ENCODE data around the gene ZNF837. TPM values are rescaled to one million over a fixed set of nuclear protein-coding genes. Genes with fewer than 3 reads are reported as not detected.

The ZNF837 gene
- total and polyA plus RNA-seq, 2 of the 13 experiments (the other 11 are each of a cell fraction or from before 2014, with no cell fraction given) = 0.29 to 1.3 TPM

DNA sequence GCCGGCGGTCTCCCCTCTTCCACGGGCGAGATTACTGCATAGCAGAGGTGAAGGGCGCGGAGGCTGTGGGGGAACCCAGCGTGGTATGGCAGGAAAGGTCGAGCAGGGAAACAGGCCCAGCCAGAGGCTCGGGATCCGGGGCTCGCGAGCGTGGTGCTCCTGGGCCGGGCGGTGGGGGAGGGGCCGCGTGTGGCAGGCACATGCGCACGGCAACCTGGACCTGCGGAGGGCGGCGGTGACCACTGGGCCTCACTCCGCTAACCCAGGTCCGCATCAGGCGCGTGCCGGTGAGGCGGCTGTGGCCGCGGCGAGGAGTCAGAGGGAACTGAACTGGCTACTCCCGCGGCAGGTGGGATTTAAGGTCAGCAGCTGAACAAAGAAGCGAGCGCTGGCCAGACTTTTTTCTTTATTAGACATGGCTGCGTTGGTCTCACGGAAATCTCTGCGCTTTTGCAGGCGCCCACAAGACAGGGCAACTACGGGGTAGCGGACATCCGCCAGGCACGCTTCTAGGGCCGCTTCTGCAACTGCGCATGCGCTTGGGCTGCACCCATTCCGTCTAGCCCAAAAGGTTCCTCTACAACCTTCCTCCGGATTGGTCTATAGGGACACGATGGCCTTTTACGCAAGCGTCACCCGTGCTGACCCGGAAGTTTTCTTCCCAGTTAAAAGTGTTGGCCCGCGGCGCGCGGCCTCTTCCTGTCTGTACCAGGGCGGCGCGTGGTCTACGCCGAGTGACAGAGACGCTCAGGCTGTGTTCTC, 5.9 kb upstream of the ZNF837 start, which contains the start of gene RPS5 (continued):
- TF ChIP-seq, protein P1, sequence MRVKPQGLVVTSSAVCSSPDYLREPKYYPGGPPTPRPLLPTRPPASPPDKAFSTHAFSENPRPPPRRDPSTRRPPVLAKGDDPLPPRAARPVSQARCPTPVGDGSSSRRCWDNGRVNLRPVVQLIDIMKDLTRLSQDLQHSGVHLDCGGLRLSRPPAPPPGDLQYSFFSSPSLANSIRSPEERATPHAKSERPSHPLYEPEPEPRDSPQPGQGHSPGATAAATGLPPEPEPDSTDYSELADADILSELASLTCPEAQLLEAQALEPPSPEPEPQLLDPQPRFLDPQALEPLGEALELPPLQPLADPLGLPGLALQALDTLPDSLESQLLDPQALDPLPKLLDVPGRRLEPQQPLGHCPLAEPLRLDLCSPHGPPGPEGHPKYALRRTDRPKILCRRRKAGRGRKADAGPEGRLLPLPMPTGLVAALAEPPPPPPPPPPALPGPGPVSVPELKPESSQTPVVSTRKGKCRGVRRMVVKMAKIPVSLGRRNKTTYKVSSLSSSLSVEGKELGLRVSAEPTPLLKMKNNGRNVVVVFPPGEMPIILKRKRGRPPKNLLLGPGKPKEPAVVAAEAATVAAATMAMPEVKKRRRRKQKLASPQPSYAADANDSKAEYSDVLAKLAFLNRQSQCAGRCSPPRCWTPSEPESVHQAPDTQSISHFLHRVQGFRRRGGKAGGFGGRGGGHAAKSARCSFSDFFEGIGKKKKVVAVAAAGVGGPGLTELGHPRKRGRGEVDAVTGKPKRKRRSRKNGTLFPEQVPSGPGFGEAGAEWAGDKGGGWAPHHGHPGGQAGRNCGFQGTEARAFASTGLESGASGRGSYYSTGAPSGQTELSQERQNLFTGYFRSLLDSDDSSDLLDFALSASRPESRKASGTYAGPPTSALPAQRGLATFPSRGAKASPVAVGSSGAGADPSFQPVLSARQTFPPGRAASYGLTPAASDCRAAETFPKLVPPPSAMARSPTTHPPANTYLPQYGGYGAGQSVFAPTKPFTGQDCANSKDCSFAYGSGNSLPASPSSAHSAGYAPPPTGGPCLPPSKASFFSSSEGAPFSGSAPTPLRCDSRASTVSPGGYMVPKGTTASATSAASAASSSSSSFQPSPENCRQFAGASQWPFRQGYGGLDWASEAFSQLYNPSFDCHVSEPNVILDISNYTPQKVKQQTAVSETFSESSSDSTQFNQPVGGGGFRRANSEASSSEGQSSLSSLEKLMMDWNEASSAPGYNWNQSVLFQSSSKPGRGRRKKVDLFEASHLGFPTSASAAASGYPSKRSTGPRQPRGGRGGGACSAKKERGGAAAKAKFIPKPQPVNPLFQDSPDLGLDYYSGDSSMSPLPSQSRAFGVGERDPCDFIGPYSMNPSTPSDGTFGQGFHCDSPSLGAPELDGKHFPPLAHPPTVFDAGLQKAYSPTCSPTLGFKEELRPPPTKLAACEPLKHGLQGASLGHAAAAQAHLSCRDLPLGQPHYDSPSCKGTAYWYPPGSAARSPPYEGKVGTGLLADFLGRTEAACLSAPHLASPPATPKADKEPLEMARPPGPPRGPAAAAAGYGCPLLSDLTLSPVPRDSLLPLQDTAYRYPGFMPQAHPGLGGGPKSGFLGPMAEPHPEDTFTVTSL (CRISPR knock-in tag; IDR thresholded peaks at IDR 0.05; ENCODE audit: borderline replicate concordance) = no peak
- TF ChIP-seq, protein P2, sequence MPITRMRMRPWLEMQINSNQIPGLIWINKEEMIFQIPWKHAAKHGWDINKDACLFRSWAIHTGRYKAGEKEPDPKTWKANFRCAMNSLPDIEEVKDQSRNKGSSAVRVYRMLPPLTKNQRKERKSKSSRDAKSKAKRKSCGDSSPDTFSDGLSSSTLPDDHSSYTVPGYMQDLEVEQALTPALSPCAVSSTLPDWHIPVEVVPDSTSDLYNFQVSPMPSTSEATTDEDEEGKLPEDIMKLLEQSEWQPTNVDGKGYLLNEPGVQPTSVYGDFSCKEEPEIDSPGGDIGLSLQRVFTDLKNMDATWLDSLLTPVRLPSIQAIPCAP (CRISPR knock-in tag; IDR thresholded peaks at IDR 0.05; ENCODE audit: low read depth) = peak; percentile 61; the same call in 1 of the 2 replicates
- TF ChIP-seq STAT5B (CRISPR knock-in tag; IDR thresholded peaks at IDR 0.05) = 0 out of 2 replicates have a peak, but pooled peaks have one; percentile 7
- TF ChIP-seq ZNF710 (CRISPR knock-in tag; IDR thresholded peaks at IDR 0.05; ENCODE audit: borderline replicate concordance) = no peak; the same call in 1 of the 2 replicates
- no peak; the same call in 1 of the 2 replicates for TF ChIP-seq HOMEZ (CRISPR knock-in tag; IDR thresholded peaks at IDR 0.05; ENCODE audit: low read depth)
- TF ChIP-seq ZNF746 (CRISPR knock-in tag; IDR thresholded peaks at IDR 0.05) = peak; percentile 52
- no peak for TF ChIP-seq MTF2 (CRISPR knock-in tag; IDR thresholded peaks at IDR 0.05; ENCODE audit: borderline replicate concordance)
- peak; percentile 69 for TF ChIP-seq FOXC1 (CRISPR knock-in tag; IDR thresholded peaks at IDR 0.05; ENCODE audit: borderline replicate concordance)
- TF ChIP-seq SIX1 (CRISPR knock-in tag; IDR thresholded peaks at IDR 0.05; ENCODE audit: borderline replicate concordance) = 0 out of 2 replicates have a peak, but pooled peaks have one; percentile 3
- TF ChIP-seq ZNF670 (CRISPR knock-in tag; IDR thresholded peaks at IDR 0.05; ENCODE audit: borderline replicate concordance) = no peak
- TF ChIP-seq SUZ12 (IDR thresholded peaks at IDR 0.05; ENCODE audit: low read depth, low read length) = no peak
- TF ChIP-seq ATF4 (CRISPR knock-in tag; IDR thresholded peaks at IDR 0.05) = peak in 1 of 2 experiments; percentile 56; a peak in 1 of 4 replicates
- TF ChIP-seq ZNF703 (CRISPR knock-in tag; IDR thresholded peaks at IDR 0.05; ENCODE audit: borderline replicate concordance) = no peak
- no peak for TF ChIP-seq ZUFSP (CRISPR knock-in tag; IDR thresholded peaks at IDR 0.05; ENCODE audit: borderline replicate concordance)
